Transverse colon (tissue), 4 donors: Measurements from ENCODE around the gene MDM2.

ENCODE experiments used
- POLR2A ChIP-seq: fragments of 450-650 bp; IDR thresholded peaks from one replicate; pipeline ENCODE4 v1.6.1; 2016; ENCODE audit warnings: antibody characterized with exemption, mild to moderate bottlenecking, moderate library complexity
- POLR2AphosphoS5 ChIP-seq, 3 donors: sonication (generic); formaldehyde crosslinking; IDR thresholded peaks; one replicate each; pipeline ENCODE4 v1.6.1; 2016; ENCODE audit warnings: antibody characterized with exemption in 3 of 3
- TF ChIP-seq, protein P1 (sequence below), 5 experiments: fragments of 200-600 bp in 3 of 5; fragments of 450-650 bp in 2 of 5; sonication (generic) in 3 of 5; IDR thresholded peaks; 1 replicate in 2 of 5; 2 replicates in 3 of 5; pipeline ENCODE4 v1.5.1; 2016 to 2017; ENCODE audit warnings: antibody characterized with exemption in 5 of 5, inconsistent platforms in 3 of 5, mild to moderate bottlenecking in 2 of 5, moderate library complexity in 1 of 5

DNA sequence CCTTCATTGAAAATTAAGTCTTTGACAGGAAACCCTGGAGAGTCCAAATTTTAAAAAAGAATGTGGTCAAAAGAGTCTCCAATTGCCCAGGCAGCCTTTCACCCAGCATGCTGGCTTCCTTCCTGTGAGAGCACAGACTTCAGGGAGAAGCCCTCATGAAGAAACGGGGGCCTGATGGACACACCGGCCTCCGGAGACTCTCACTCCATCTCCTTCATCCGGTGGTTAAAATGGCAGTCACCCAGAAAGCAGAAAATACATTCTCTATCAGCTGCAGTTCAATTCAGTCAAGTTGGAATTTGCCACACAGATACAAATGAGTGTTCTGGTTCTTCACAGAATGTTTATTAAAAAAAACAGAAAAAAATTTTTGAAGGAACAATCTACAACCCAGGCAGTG is 68.5 kb downstream of the MDM2 start:
- TF ChIP-seq POLR2A (no peak), POLR2AphosphoS5 (IDR thresholded peaks at IDR 0.05) (no peak)
- TF ChIP-seq, protein P1, sequence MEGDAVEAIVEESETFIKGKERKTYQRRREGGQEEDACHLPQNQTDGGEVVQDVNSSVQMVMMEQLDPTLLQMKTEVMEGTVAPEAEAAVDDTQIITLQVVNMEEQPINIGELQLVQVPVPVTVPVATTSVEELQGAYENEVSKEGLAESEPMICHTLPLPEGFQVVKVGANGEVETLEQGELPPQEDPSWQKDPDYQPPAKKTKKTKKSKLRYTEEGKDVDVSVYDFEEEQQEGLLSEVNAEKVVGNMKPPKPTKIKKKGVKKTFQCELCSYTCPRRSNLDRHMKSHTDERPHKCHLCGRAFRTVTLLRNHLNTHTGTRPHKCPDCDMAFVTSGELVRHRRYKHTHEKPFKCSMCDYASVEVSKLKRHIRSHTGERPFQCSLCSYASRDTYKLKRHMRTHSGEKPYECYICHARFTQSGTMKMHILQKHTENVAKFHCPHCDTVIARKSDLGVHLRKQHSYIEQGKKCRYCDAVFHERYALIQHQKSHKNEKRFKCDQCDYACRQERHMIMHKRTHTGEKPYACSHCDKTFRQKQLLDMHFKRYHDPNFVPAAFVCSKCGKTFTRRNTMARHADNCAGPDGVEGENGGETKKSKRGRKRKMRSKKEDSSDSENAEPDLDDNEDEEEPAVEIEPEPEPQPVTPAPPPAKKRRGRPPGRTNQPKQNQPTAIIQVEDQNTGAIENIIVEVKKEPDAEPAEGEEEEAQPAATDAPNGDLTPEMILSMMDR (IDR thresholded peaks at IDR 0.05): no peak
